ENCODE results near the gene IDH2. TPM values are rescaled to one million over a fixed set of nuclear protein-coding genes. Genes with fewer than 3 reads are reported as not detected.
"Not testable (repeated sequence)": the region's sequence is repeated elsewhere in the genome, so short reads cannot be mapped to it uniquely, and the experiment has no call there.

Gene IDH2
- total and polyA plus RNA-seq, 10 of the 15 experiments (the other 5 are each of a cell fraction or from before 2014, with no cell fraction given), result 2.3 to 358 (median 242) TPM

- ATAC-seq; H2AFZ ChIP-seq (ENCODE audit: control insufficient read depth, low read depth, low read length); H3K9ac ChIP-seq (ENCODE audit: control insufficient read depth, insufficient read depth, low read length); H3K4me1 ChIP-seq (ENCODE audit: control insufficient read depth, insufficient read depth, low read length); BruUV-seq (replicated peaks); H4K20me1 ChIP-seq (ENCODE audit: control insufficient read depth, insufficient read depth); FAIRE-seq; POLR2A ChIA-PET; in situ Hi-C loops (cut with MboI); H3K79me2 ChIP-seq (ENCODE audit: control insufficient read depth, insufficient read depth, low read length); H3K36me3 ChIP-seq (ENCODE audit: control insufficient read depth in 2 of 2, insufficient read depth in 2 of 2, low read length in 1 of 2); H3K27ac ChIP-seq (ENCODE audit: control insufficient read depth, insufficient read depth); CTCF ChIA-PET; H3K9me3 ChIP-seq (replicated peaks; ENCODE audit: control insufficient read depth, insufficient read depth, low read length); DNase-seq (ENCODE audit: low read depth, low spot score); RAD21 ChIA-PET (ENCODE audit: unreplicated experiment); H3K4me2 ChIP-seq (ENCODE audit: control insufficient read depth, insufficient read depth); intact Hi-C loops (cut with micrococcal nuclease; ENCODE audit: unreplicated experiment); H3K4me3 ChIP-seq; H3K27me3 ChIP-seq (replicated peaks in 1 of 2; ENCODE audit: control insufficient read depth in 2 of 2, insufficient read depth in 2 of 2, low read length in 1 of 2): not testable (repeated sequence)
- peak; percentile 77 for TF ChIP-seq RUNX3 (IDR thresholded peaks at IDR 0.05; ENCODE audit: low read length)
- TF ChIP-seq TCF12 (IDR thresholded peaks at IDR 0.05; ENCODE audit: low read depth, low read length), result peak; percentile 80
- TF ChIP-seq TCF3 (IDR thresholded peaks at IDR 0.05; ENCODE audit: borderline replicate concordance, insufficient read depth, low read depth, low read length), result peak; percentile 68; the same call in 1 of the 2 replicates
- TF ChIP-seq CBX5 (IDR thresholded peaks at IDR 0.05; ENCODE audit: low read depth), result peak; percentile 86; the same call in 1 of the 2 replicates
- SMC1A ChIA-PET (ENCODE audit: uncharacterized antibody, unreplicated experiment), result interaction anchor here (0.8 kb wide), 1 partner anchor 31 kb away, joined by 3 read pairs; no protein-coding TSS in a partner anchor
- WGBS (ENCODE audit: insufficient coverage, insufficient replicate concordance, low lambda C conversion rate, missing lambda C conversion rate), result 52% methylated on average over 8 of the region's 8 CpGs
Measured at GRCh38 chr15:90139549-90139948, 37.3 kb upstream of the IDH2 start.

GRCh38 chr15:90138071-90138833, 36.0 kb upstream of the IDH2 start:
- ChIA-PET SMC1A (ENCODE audit: uncharacterized antibody, unreplicated experiment) (no interaction called here), RAD21 (ENCODE audit: unreplicated experiment) (interaction anchor here (0.7 kb wide), 1 partner anchor 151 kb away, joined by 3 read pairs; no protein-coding TSS in a partner anchor), CTCF (interaction anchor here (0.9 to 1.2 kb wide), 3 partner anchors 14 to 148 kb away, joined by 3 to 4 read pairs (median 3); no protein-coding TSS in a partner anchor), POLR2A (interaction anchor here (0.9 kb wide), 1 partner anchor 36 kb away, joined by 3 read pairs; the partner anchor contains the start of gene IDH2)
- Histone ChIP-seq H4K20me1 (ENCODE audit: control insufficient read depth, insufficient read depth) (no peaks in the 10 kb centered on the region), H3K36me3 (ENCODE audit: control insufficient read depth in 2 of 2, insufficient read depth in 2 of 2, low read length in 1 of 2) (no peaks in the 10 kb centered on the region), H3K9me3 (replicated peaks; ENCODE audit: control insufficient read depth, insufficient read depth, low read length) (peaks cover 2% of the 10 kb centered on the region; the same call in 2 of the 3 replicates), H3K9ac (ENCODE audit: control insufficient read depth, insufficient read depth, low read length) (no peak overlapping the region), H3K4me3 (no peak overlapping the region), H3K27me3 (replicated peaks in 1 of 2; ENCODE audit: control insufficient read depth in 2 of 2, insufficient read depth in 2 of 2, low read length in 1 of 2) (no peaks in the 10 kb centered on the region), H3K4me2 (ENCODE audit: control insufficient read depth, insufficient read depth) (no peak overlapping the region), H3K4me1 (ENCODE audit: control insufficient read depth, insufficient read depth, low read length) (no peaks in the 10 kb centered on the region), H3K27ac (ENCODE audit: control insufficient read depth, insufficient read depth) (no peak overlapping the region), H2AFZ (ENCODE audit: control insufficient read depth, low read depth, low read length) (no peak overlapping the region), H3K79me2 (ENCODE audit: control insufficient read depth, insufficient read depth, low read length) (no peaks in the 10 kb centered on the region)
- no peak for FAIRE-seq
- in situ Hi-C loops (cut with MboI), result no loop called here
- ATAC-seq, result no peak
- intact Hi-C loops (cut with micrococcal nuclease; ENCODE audit: unreplicated experiment), result no loop called here
- BruUV-seq (replicated peaks), result no TSS peak
- 79% methylated on average over 11 of the region's 11 CpGs for whole genome bisulfite sequencing (ENCODE audit: insufficient coverage, insufficient replicate concordance, low lambda C conversion rate, missing lambda C conversion rate)
- DNase-seq (ENCODE audit: low read depth, low spot score), result no peak
- TF ChIP-seq JUND (IDR thresholded peaks at IDR 0.05; ENCODE audit: low read depth, low read length), result no peak
- TF ChIP-seq PKNOX1 (IDR thresholded peaks at IDR 0.05), result no peak
- TF ChIP-seq ZBED1 (IDR thresholded peaks at IDR 0.05; ENCODE audit: borderline replicate concordance), result no peak
- no peak for TF ChIP-seq MYC (IDR thresholded peaks at IDR 0.05; ENCODE audit: insufficient read depth, insufficient read length, insufficient replicate concordance, low read length, severe bottlenecking)
- no peak for TF ChIP-seq NFYB (IDR thresholded peaks at IDR 0.05; ENCODE audit: insufficient read depth, low read depth, low read length)
- TF ChIP-seq ATF7 (IDR thresholded peaks at IDR 0.05; ENCODE audit: low read depth), result no peak
- no peak for TF ChIP-seq EP300 (IDR thresholded peaks at IDR 0.05; ENCODE audit: borderline replicate concordance in 1 of 2, control insufficient read depth in 1 of 2, low read depth in 2 of 2, low read length in 2 of 2)
- TF ChIP-seq RUNX3 (IDR thresholded peaks at IDR 0.05; ENCODE audit: low read length), result no peak
- no peak for TF ChIP-seq POLR2A (IDR thresholded peaks at IDR 0.05; ENCODE audit: low read depth, low read length)
- TF ChIP-seq SPI1 (IDR thresholded peaks at IDR 0.05; ENCODE audit: borderline replicate concordance, insufficient read depth, low read depth, low read length), result no peak

Measured in GM12878 (cell line).